HepG2 (cell line): ENCODE data around the gene C4BPA. TPM values are rescaled to one million over a fixed set of nuclear protein-coding genes. Genes with fewer than 3 reads are reported as not detected.

Experiments
- ATF7-NPFF ChIP-seq: sonication (generic); formaldehyde crosslinking; IDR thresholded peaks from 2 replicates; pipeline ENCODE4 v1.8.1; 2023; ENCODE audit warnings: mild to moderate bottlenecking, low read depth, missing genetic modification reagents, moderate library complexity
- ETV6 ChIP-seq: sonication (generic); formaldehyde crosslinking; conservative IDR thresholded peaks from 2 replicates; pipeline ENCODE4 v1.4.0; 2020; ENCODE audit warnings: missing genetic modification reagents
- KAT2B ChIP-seq: fragments of 150-350 bp; IDR thresholded peaks from 2 replicates; pipeline ENCODE4 v1.6.1; 2014; ENCODE audit warnings: low read depth, low read length, borderline replicate concordance
- KDM4B ChIP-seq: sonication (generic); formaldehyde crosslinking; IDR thresholded peaks from 2 replicates; pipeline ENCODE4 v1.4.0; 2020; ENCODE audit warnings: missing genetic modification reagents
- SATB2 ChIP-seq: sonication (generic); formaldehyde crosslinking; IDR thresholded peaks from 2 replicates; pipeline ENCODE4 v1.5.0; 2020; ENCODE audit warnings: missing genetic modification reagents
- TAF15 ChIP-seq: fragments of 200-400 bp; formaldehyde crosslinking; IDR thresholded peaks from one replicate; pipeline ENCODE4 v1.6.1; 2018; ENCODE audit warnings: mild to moderate bottlenecking, low read depth, low read length; ENCODE audit not compliant: poor library complexity, severe bottlenecking
- TMF1 ChIP-seq: sonication (generic); formaldehyde crosslinking; IDR thresholded peaks from 2 replicates; pipeline ENCODE4 v1.8.1; 2022; ENCODE audit warnings: low read depth, missing genetic modification reagents
- ZBED4 ChIP-seq: sonication (generic); formaldehyde crosslinking; IDR thresholded peaks from 2 replicates; pipeline ENCODE4 v1.4.0; 2020; ENCODE audit warnings: missing genetic modification reagents, borderline replicate concordance
- ZBTB39 ChIP-seq: sonication (generic); formaldehyde crosslinking; IDR thresholded peaks from 2 replicates; pipeline ENCODE4 v1.5.0; 2020; ENCODE audit warnings: missing genetic modification reagents
- ZNF10 ChIP-seq: sonication (generic); formaldehyde crosslinking; IDR thresholded peaks from 2 replicates; pipeline ENCODE4 v1.4.0; 2020; ENCODE audit warnings: mild to moderate bottlenecking, low read depth, missing genetic modification reagents, borderline replicate concordance
- ZNF12 ChIP-seq: sonication (generic); formaldehyde crosslinking; IDR thresholded peaks from 2 replicates; pipeline ENCODE4 v1.5.0; 2020; ENCODE audit warnings: missing genetic modification reagents
- ZNF432 ChIP-seq: sonication (generic); formaldehyde crosslinking; IDR thresholded peaks from 2 replicates; pipeline ENCODE4 v1.5.0; 2020; ENCODE audit warnings: missing genetic modification reagents, mild to moderate bottlenecking, borderline replicate concordance
- ZNF501 ChIP-seq: sonication (generic); formaldehyde crosslinking; IDR thresholded peaks from 2 replicates; pipeline ENCODE4 v1.5.1; 2020; ENCODE audit warnings: mild to moderate bottlenecking, moderate library complexity, missing genetic modification reagents
- ZNF530 ChIP-seq: sonication (generic); formaldehyde crosslinking; IDR thresholded peaks from 2 replicates; pipeline ENCODE4 v1.5.0; 2020; ENCODE audit warnings: low read depth, mild to moderate bottlenecking, missing genetic modification reagents
- ZNF710 ChIP-seq: sonication (generic); formaldehyde crosslinking; IDR thresholded peaks from 2 replicates; pipeline ENCODE4 v1.5.0; 2020; ENCODE audit warnings: mild to moderate bottlenecking, missing genetic modification reagents, borderline replicate concordance
- ZNF720 ChIP-seq: sonication (generic); formaldehyde crosslinking; IDR thresholded peaks from 2 replicates; pipeline ENCODE4 v1.4.0; 2020; ENCODE audit warnings: missing genetic modification reagents
- ZNF749 ChIP-seq: sonication (generic); formaldehyde crosslinking; IDR thresholded peaks from 2 replicates; pipeline ENCODE4 v1.8.0; 2022; ENCODE audit warnings: mild to moderate bottlenecking, missing genetic modification reagents, moderate library complexity, borderline replicate concordance
- polyA plus RNA-seq, 8 experiments: library from polyadenylated mRNA; depleted of rRNA in 3 of 8; stranded (reverse) in 7 of 8; unstranded in 1 of 8; fragments of >200 nt; fragmentation: Illumina TruSeq in 4 of 8; extraction: Trizol in 4 of 8; gene quantifications; 2 replicates each; pipeline versions ENCODE4 v1.2.1 to v1.2.3, GENCODE V29; 2011 to 2016; ENCODE audit warnings: low read depth in 4 of 8, missing spikeins in 1 of 8, mixed read lengths in 1 of 8; ENCODE audit not compliant: insufficient read depth in 1 of 8
- total RNA-seq, 5 experiments: library from RNA; depleted of rRNA; stranded (reverse); fragments of >200 nt; fragmentation: Illumina TruSeq; extraction: Trizol; gene quantifications; 2 replicates each; pipeline ENCODE4 v1.2.3, GENCODE V29; 2016; ENCODE audit warnings: low read depth in 1 of 5

C4BPA gene
- total and polyA plus RNA-seq, 2 of the 13 experiments (the other 11 are each of a cell fraction or from before 2014, with no cell fraction given): 32.1 to 60.1 TPM

- TF ChIP-seq ZBED4 (CRISPR knock-in tag) (0 out of 2 replicates have a peak, but pooled peaks have one; percentile 44), ATF7-NPFF (CRISPR knock-in tag) (no peak), ETV6 (CRISPR knock-in tag) (peak; percentile 70; the same call in 1 of the 2 replicates), KAT2B (no peak), ZBTB39 (CRISPR knock-in tag) (no peak), ZNF530 (no peak), ZNF749 (CRISPR knock-in tag) (no peak), ZNF432 (CRISPR knock-in tag) (no peak), TMF1 (CRISPR knock-in tag) (no peak), SATB2 (CRISPR knock-in tag) (no peak), ZNF720 (CRISPR knock-in tag) (no peak), ZNF10 (CRISPR knock-in tag) (no peak), ZNF501 (peak; percentile 65; the same call in 1 of the 2 replicates), ZNF12 (CRISPR knock-in tag) (0 out of 2 replicates have a peak, but pooled peaks have one; percentile 20), ZNF710 (CRISPR knock-in tag) (peak; percentile 94), TAF15 (no peak), KDM4B (CRISPR knock-in tag) (peak; percentile 53; the same call in 1 of the 2 replicates)
Measured at GRCh38 chr1:207088701-207089626, 15.1 kb upstream of the C4BPA start, which contains the start of gene C4BPB (continued).
